Astrocyte of the hippocampus (primary cell): Measurements from ENCODE around the gene INTS15.
"Not testable (repeated sequence)": the region's sequence is repeated elsewhere in the genome, so short reads cannot be mapped to it uniquely, and the experiment has no call there.

ENCODE experiments used
- DNase-seq: peaks from one replicate; pipeline ENCODE4 v3.0.0; 2011; ENCODE audit warnings: low read depth, low spot score

Gene INTS15

DNA sequence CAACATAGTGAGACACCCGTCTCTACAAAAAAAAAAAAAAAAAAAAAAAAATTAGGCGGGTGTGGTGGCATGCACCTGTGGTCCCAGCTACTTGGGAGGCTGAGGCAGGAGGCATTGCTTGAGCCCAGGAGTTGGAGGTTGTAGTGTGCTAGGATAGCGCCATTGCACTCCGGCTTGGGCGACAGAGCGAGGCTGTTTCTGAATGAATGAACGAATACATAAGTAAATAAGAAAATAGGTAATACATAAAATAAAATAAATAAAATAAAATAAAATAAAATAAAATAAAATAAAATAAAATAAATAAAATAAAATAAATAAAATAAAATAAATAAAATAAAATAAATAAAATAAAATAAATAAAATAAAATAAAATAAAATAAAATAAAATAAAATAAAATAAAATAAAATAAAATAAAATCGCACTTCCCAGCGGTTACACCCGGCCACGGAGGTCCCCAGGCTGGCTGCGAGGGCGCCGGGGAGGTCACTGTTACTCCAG, 12.9 kb upstream of the INTS15 start:
- DNase-seq, result not testable (repeated sequence)

DNA sequence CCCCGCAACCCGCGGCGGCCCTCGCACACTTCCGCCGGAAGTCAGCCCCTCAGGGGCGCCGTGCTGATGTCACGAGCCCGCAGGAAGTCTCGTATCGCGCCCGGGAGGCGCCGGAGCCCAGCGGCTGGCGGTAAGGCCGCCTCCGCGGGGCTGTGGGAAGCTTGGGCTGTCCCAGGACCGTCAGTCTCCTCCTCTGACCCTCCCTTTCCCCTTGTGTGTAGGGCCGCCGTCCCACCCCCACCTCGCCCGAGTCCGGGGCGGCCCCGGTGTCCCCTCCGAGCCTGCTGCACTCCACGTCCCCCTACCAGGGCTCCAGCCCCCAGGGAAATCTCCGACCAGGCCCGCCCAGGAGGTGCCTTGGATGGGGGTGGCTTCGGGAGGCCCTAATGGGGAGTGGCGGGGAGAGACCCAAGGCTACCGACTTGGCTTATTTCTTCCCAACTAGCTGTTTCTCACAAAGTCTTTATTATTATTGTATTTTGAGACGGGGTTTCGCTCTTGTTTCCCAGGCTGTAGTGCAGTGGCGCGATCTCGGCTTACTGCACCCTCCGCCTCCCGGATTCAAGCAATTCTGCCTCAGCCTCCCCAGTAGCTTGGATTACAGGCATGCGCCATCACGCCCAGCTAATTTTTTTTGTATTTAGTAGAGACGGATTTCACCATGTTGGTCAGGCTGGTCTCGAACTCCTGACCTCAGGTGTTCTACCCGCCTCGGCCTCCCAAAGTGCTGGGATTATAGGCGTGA, 12.3 kb upstream of the INTS15 start, which contains the start of gene ZDHHC4:
TSS of gene ZDHHC4 (plus strand) at position 86 of the 745 bp plus-strand sequence. CDS start 3,108 bp downstream, outside the sequence.
- DNase-seq, result peak; percentile 97

DNA sequence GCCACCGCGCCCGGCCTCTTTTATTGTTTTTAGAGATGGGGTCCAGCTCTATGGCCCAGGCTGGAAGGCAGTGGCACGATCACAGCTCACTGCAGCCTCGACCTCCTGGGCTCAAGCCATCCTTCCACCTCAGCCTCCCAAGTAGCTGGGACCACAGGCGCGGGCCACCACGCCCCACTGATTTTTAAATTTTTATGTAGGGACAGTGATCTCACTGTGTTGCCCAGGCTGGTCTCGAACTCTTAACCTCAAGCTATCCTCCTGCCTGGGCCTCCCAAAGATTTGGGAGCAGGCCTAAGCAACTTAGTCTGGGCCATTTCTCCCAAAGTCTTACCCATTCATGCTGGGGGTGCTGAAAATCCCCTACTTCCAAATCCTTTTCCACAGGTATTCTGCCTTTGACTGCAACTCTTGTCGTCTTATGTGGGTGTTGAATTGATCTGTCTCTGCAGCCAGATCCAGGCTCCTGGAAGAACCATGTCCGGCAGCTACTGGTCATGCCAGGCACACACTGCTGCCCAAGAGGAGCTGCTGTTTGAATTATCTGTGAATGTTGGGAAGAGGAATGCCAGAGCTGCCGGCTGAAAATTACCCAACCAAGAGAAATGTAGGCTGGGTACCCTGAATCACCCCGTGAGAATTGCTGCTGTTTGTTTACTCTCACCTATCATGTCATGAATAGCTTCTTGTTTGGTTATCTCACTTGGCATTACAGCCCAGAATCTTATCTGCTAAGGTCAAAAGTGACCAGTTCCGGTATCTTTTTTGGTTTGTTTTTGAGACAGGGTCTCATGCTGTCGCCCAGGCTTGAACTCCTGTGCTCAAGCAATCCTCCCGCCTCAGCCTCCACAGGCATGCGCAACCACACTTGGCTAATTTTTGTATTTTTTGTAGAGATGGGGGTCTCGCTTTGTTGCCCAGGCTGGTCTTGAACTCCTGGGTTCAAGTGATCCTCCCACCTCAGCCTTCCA, 11.4 kb upstream of the INTS15 start:
- no peak for DNase-seq

DNA sequence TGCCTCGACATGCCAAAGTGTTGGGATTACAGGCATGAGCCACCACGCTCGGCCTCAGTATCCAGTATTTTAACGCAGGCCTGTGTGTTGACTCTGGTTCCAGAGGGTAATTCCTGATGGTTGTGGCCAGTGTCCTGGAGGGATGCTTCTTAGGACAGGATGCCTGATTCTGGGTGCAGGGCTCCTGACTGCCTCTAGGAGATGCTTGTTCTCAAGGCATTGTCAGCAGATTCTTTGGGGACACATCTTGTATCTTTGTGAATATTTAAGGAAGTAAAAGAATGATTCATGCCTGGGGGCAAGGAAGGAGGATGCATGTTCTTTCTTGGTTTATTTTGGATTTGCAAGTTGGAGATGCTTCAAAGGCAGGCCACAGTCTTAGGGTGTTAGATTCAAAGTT, 10.4 kb upstream of the INTS15 start:
- DNase-seq, result no peak

DNA sequence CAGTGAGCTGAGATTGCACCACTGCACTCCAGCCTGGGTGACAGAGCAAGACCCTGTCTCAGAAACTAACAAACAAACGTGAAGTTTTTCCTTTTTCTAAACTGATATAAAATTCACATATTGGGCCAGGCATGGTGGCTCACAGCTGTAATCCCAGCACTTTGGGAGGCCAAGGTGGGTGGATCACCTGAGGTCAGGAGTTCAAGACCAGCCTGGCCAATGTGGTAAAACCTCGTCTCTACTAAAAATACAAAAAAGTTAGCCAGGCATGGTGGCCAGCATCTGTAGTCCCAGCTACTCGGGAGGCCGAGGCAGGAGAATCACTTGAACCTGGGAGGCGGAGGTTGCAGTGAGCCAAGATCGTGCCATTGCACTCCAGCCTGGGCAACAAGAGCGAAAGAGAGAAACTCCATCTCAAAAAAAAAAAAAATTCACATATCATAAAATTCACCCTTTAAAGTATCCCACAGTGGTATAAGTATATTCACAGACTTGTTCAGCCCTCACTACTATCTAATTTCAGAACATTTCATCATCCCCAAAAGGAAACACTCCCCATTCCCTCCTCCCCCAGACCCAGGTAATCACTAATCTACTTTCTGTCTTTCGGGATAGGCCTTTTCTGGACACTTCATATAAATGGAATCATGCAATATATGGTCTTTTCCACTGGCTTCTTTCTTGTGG, 3.9 kb upstream of the INTS15 start:
- DNase-seq, result not testable (repeated sequence)

DNA sequence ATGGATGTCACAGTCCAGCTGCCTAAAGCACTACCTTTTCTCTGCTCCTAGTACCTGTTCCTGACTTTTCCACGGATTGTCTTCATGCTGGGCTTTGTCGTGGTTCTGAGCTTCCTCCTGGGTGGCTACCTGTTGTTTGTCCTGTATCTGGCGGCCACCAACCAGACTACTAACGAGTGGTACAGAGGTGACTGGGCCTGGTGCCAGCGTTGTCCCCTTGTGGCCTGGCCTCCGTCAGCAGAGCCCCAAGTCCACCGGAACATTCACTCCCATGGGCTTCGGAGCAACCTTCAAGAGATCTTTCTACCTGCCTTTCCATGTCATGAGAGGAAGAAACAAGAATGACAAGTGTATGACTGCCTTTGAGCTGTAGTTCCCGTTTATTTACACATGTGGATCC, 1.3 kb upstream of the INTS15 start:
- no peak for DNase-seq

DNA sequence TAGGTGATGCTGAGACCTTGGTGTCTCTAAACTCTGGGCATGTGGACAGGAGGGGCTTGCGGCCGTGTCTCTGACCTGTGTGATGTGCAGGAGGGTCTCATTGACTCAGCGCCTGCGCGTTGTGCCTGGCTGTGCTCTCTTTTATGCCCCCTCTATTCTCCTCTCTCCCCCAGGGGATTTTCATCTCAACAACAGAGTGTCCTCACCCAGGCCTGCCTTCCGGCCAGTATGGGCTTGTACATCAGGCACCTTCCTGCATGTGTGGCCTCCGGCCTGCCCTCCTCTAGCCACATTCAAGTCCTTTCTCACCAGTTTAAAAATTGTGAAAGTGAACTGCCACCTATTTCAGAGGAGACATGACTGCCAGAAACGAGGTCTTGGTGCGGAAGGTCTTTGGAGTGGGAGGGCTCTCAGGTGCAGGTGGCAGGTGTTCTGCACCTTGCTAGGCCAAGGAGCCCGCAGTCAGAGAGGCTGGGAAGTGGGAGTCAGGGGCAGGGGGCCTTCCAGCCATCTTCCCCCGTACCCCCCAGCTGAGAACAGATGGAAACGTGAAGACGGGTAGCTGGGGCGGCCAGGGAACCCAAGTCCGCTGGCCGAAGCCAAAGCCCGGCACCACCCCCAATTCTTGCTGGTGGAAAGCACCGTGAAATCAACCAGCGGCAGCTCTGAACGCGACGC, 531 bp upstream of the INTS15 start:
- no peak for DNase-seq

DNA sequence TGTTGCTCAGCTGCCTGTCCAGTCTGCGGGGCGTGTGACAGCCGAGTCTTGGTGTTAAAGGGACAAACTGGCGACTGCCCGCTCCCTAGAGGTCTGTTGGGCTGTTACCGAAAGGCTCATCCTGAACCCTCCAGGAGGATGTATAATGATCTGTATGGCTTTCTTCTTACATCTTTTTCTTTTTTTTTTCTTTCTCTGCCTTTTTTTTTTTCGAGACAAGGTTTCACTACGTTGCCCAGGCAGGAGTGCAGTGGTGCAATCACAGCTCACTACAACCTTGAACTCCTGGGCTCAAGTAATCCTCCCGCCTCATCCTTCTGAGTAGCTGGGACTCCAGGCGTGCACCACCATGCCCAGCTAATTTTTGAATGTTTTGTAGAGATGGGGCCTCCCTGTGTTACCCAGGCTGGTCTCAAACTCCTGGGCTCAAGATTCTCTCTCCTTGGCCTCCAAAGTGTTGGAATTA, 857 bp downstream of the INTS15 start:
- DNase-seq, result no peak

DNA sequence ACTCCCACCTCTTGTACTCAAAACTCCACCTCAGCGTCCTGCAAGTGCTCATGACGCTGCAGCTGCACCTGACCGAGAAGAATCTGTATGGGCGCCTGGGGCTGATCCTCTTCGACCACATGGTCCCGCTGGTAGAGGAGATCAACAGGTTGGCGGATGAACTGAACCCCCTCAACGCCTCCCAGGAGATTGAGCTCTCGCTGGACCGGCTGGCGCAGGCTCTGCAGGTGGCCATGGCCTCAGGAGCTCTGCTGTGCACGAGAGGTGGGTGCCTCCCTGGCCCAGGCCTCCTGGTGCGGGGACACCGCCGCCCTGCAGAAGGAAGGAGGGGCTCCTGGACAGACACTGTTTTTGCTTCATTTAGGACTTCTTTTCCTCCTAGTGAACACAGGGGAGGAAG, 10.3 kb downstream of the INTS15 start:
- no peak for DNase-seq

DNA sequence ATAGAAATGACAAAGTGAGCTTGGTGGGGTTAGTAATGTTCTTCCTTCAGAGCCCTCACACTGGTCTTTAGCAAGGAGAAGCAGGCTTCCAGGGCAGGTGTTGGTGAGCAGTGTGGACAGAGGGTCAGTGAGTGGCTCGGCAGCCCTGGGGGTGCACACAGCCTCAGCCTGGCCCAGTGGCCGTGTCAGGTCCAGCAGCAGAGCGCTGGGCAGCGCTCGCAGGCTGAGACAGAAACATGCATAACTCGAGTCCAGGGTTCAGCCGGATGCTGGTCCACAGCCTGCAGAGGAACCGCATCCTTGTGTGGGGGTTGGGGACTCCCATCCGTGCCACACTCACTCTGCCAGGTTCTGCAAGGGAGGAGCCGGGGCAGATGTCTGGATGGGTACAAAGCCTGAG, 14.6 kb downstream of the INTS15 start:
- no peak for DNase-seq

DNA sequence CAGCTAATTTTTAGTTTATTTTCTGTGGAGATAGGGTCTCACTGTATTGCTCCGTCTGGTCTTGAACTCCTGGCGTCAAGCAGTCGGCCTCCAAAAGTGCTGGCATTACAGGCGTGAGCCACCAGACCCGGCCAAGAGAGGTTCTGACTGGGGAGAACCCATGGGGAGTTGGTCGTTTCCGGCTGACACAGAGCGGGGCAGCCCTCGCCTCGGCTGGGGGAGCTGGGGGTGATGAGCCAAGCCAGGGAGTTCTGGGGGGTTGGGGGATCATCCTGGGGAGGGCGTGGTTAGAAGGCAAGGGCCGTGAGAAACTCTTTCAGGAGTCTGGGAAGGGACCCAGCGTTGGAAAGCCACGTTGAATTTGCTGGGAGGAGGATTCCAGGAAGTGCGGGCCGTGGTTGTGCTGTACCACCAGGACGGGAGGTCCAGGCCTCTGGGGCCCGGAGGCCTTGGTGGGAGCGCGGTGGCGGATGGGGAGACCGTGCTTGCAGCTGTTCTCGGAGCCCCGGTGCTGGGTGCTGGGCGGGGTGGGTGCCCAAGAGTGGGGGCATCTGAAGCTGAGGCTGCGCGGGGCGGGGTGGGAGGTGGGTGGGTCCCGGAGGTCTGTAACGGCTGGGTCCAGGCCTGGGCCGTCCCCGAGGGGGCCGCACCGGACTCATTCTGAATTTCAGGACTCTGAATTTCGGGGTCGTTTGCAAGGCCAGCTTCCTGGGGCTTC, 17.2 kb downstream of the INTS15 start:
- DNase-seq, result no peak

DNA sequence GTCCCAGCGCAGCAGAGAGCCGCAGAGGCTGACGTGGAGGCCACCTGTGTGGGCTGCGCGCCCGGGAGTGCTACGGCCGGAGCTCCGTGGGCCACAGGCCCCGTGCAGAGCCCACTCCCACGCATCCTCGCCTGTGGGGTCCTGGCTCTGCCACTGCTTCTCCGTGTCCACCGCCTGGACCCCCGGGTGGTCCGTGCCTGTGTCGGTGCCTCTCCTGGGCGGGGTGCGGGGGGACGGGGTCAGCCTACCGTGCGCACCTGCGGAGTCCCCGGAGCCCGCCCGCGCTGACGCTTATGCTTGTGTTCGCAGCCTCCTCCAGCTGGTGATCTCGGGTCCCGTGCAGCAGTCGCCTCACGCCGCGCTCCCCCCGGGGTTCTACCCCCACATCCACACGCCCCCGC, 17.8 kb downstream of the INTS15 start:
- DNase-seq, result no peak

DNA sequence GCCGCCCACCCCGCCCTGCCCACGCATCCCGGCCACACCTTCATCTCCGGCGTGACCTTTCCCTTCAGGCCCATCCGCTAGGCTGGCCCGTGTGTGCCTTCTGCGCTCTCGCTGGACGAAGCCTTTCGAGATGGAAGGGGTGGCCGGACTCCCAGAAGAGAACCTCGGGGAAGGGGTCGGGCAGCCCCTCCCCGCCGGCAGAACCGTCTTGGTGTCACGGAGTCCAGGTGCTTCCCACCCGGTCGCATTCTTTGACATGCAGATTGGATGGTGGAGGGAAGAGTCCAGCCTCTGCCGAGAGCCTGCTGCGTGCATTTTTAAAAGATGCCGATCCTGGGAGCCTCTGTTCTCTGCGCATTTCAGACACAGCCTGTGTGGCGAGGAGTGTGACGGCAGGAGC, 18.3 kb downstream of the INTS15 start:
- DNase-seq, result no peak

DNA sequence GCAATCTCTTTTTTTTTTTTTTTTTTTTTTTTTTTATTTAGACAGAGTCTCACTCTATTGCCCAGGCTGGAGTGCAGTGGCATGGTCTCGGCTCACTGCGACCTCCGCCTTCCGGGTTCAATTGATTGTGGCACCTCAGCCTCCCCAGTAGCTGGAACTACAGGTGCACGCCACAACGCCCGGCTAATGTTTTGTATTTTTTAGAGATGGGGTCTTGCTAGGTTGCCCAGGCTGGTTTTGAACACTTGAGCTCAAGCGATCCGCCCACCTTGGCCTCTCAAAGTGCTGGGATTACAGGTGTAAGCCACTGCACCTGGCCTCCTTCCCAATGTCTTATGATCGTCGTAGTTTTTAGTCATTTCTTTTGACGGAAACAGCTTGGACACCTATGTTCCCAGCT, 19.0 kb downstream of the INTS15 start:
- DNase-seq, result no peak

DNA sequence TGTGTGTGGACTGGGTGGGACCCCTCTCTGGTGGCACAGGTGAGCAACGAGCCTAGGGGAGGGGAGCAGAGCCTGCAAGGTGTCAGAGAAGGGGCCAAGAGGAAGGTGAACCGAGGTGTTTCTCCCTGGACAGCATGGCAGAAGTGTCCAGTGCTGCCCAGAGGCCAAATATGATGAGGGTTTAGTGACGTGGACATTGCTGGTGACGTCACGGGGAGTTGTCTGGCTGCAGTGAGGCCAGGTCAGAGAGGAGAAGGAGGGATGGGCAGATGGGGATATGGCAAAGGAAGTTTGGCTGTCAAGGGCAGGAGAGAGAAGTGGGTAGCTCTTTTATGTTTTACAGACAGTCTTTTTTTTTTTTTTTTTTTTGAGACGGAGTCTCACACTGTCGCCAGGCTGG, 23.0 kb downstream of the INTS15 start:
- DNase-seq, result no peak

DNA sequence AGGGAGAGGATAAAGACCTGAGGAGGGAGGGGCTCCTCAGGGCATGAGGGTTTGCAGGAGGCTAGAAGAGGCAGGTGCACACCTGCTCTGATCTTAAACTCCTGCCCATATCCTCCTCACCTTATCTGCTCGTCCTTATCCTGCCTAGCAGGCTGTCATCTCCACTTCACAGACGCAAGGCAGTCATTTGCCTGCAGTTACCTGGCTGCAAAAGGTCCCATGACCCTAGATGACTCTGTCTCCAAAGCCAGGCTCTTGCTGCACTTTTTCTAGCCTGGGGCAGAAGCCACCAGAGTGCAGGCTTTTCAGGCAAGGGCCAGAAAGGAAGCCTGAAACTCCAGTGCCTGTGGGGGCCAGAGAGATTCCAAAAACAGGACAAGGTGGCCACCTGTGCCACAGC, 23.9 kb downstream of the INTS15 start:
- DNase-seq, result no peak

DNA sequence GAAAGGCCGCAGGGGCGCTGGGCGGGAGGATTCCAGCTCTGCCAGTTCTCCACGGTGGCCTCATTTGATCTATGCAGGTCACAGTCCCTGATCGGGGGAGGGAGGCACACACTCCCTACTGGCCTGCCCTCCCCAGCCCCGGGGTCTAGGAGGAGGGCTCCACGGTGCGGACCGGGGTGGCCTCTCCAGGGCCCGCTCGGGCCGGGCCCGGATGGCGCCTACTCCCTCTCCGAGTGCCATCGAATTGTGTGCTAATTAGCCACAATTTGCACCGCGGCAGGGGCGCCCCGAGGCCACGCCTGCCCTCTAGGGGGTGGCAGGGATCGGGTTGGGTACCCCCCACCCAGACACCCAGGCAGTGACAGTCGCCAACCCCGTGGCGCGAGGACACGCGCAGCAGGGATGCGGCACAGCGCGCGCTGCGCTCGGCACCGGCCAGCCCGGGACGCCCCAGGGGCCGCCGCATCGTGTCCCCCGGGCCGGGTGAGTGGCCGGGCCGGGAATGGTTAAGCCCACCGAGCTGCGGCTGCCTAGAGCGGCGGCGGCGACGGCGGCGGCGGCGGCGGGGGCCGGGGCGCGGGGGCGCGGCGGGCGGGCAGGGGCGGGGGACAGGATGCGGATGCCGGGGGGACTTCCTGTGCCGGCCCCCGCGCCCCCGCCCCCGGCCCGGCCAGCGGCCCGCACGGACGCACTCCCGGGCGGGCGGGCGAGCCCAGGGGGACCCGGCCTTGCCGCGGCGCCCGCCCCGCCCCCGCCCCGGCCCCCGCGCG, 25.3 kb downstream of the INTS15 start, which contains the start of gene ZNF853:
TSS of gene ZNF853 (plus strand) at position 658 of the 770 bp plus-strand sequence. CDS start 565 bp downstream, outside the sequence.
- DNase-seq, result peak; percentile 46

DNA sequence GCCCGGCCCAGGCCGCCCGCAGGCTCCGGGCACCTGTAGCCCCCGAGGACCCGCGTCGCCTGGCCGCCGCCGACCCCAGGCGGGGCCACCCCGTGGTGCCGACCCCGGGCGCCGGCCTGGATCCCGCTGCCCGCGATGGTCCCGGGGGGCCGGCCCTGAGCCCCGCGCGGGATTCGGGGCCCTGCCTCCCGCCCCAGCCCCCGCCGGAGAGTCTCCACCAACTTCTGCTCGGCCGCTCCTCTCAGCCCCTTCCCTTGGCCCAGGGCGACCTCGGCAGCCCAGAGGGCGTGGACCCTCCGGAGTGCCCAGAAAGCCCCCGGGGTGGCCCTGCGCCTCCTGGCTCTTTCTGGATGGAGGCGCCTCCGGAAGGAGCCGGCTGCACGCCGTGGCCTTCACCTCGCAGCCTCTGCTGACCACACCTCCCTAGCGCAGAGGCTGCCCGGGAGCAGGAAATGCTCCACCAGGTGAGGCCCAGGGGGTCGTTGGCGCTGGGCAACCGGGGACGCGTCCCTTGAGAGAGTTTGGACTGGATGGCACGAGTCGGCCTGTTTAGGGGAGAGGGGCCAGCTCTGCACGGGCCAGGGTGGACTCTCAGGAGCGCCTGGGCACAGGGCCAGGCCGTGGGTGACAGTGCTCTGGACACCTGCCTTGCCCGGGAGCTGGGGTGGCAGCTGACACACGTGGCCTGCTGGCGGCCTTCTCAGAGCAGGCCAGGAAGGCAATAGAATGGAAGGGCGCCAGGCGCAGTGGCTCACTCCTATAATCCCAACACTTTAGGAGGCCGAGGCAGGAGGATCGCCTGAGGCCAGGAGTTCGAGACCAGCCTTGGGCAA, 26.1 kb downstream of the INTS15 start:
- peak; percentile 53 for DNase-seq
